HepG2 (cell line): Measurements from ENCODE around the gene RSAD1. TPM values are rescaled to one million over a fixed set of nuclear protein-coding genes. Genes with fewer than 3 reads are reported as not detected.

Source experiments
- BORCS8-MEF2B ChIP-seq: sonication (generic); formaldehyde crosslinking; IDR thresholded peaks from 2 replicates; pipeline ENCODE4 v1.8.0; 2022; ENCODE audit warnings: mild to moderate bottlenecking, missing genetic modification reagents
- DPF2 ChIP-seq: sonication (generic); formaldehyde crosslinking; IDR thresholded peaks from 2 replicates; pipeline ENCODE4 v1.4.0; 2020; ENCODE audit warnings: mild to moderate bottlenecking, low read depth, missing genetic modification reagents, borderline replicate concordance
- HIVEP1 ChIP-seq: sonication (generic); formaldehyde crosslinking; IDR thresholded peaks from 2 replicates; pipeline ENCODE4 v1.4.0; 2020; ENCODE audit warnings: mild to moderate bottlenecking, missing genetic modification reagents
- MED1 ChIP-seq: sonication (generic); formaldehyde crosslinking; IDR thresholded peaks from 2 replicates; pipeline ENCODE4 v1.4.0; 2020; ENCODE audit warnings: missing genetic modification reagents
- NFIC ChIP-seq: IDR thresholded peaks from 2 replicates; pipeline ENCODE4 v1.6.1; 2012; ENCODE audit warnings: mild to moderate bottlenecking, low read length, inconsistent platforms
- NRL ChIP-seq: sonication (generic); formaldehyde crosslinking; IDR thresholded peaks from 2 replicates; pipeline ENCODE4 v1.5.0; 2020; ENCODE audit warnings: missing genetic modification reagents, mild to moderate bottlenecking, moderate library complexity, borderline replicate concordance
- PAXIP1 ChIP-seq: sonication (generic); formaldehyde crosslinking; conservative IDR thresholded peaks from 2 replicates; pipeline ENCODE4 v1.4.0; 2020; ENCODE audit warnings: mild to moderate bottlenecking, missing genetic modification reagents, moderate library complexity
- SAP130 ChIP-seq: IDR thresholded peaks from 2 replicates; pipeline ENCODE4 v1.6.1; 2016; ENCODE audit warnings: low read depth
- SSRP1 ChIP-seq: IDR thresholded peaks from 2 replicates; pipeline ENCODE4 v1.6.1; 2016; ENCODE audit warnings: control low read depth
- TARDBP ChIP-seq: sonication (generic); formaldehyde crosslinking; IDR thresholded peaks from 2 replicates; pipeline ENCODE4 v1.8.0; 2022; ENCODE audit warnings: mild to moderate bottlenecking, missing genetic modification reagents
- TBP ChIP-seq: sonication (generic); formaldehyde crosslinking; IDR thresholded peaks from 2 replicates; pipeline ENCODE4 v1.5.0; 2020; ENCODE audit warnings: missing genetic modification reagents
- TFAP4 ChIP-seq: sonication (generic); IDR thresholded peaks from 2 replicates; pipeline ENCODE4 v1.6.1; 2016; ENCODE audit warnings: low read depth, borderline replicate concordance
- ZNF142 ChIP-seq: sonication (generic); formaldehyde crosslinking; IDR thresholded peaks from 2 replicates; pipeline ENCODE4 v1.4.0; 2020; ENCODE audit warnings: missing genetic modification reagents
- ZNF160 ChIP-seq: sonication (generic); formaldehyde crosslinking; IDR thresholded peaks from 2 replicates; pipeline ENCODE4 v1.8.0; 2022; ENCODE audit warnings: mild to moderate bottlenecking, inconsistent platforms, missing genetic modification reagents
- ZNF264 ChIP-seq: sonication (generic); formaldehyde crosslinking; IDR thresholded peaks from 2 replicates; pipeline ENCODE4 v1.4.0; 2020; ENCODE audit warnings: missing genetic modification reagents
- ZNF556 ChIP-seq: sonication (generic); formaldehyde crosslinking; IDR thresholded peaks from 2 replicates; pipeline ENCODE4 v1.4.0; 2020; ENCODE audit warnings: mild to moderate bottlenecking, missing genetic modification reagents, borderline replicate concordance
- ZNF557 ChIP-seq: sonication (generic); formaldehyde crosslinking; IDR thresholded peaks from 2 replicates; pipeline ENCODE4 v1.4.0; 2020; ENCODE audit warnings: missing genetic modification reagents
- ZNF569 ChIP-seq: sonication (generic); formaldehyde crosslinking; IDR thresholded peaks from 2 replicates; pipeline ENCODE4 v1.5.0; 2020; ENCODE audit warnings: mild to moderate bottlenecking, missing genetic modification reagents, moderate library complexity, borderline replicate concordance
- ZNF616 ChIP-seq: sonication (generic); formaldehyde crosslinking; IDR thresholded peaks from 2 replicates; pipeline ENCODE4 v1.5.0; 2020; ENCODE audit warnings: low read depth, mild to moderate bottlenecking, missing genetic modification reagents
- polyA plus RNA-seq, 8 experiments: library from polyadenylated mRNA; depleted of rRNA in 3 of 8; stranded (reverse) in 7 of 8; unstranded in 1 of 8; fragments of >200 nt; fragmentation: Illumina TruSeq in 4 of 8; extraction: Trizol in 4 of 8; gene quantifications; 2 replicates each; pipeline versions ENCODE4 v1.2.1 to v1.2.3, GENCODE V29; 2011 to 2016; ENCODE audit warnings: low read depth in 4 of 8, missing spikeins in 1 of 8, mixed read lengths in 1 of 8; ENCODE audit not compliant: insufficient read depth in 1 of 8
- total RNA-seq, 5 experiments: library from RNA; depleted of rRNA; stranded (reverse); fragments of >200 nt; fragmentation: Illumina TruSeq; extraction: Trizol; gene quantifications; 2 replicates each; pipeline ENCODE4 v1.2.3, GENCODE V29; 2016; ENCODE audit warnings: low read depth in 1 of 5

RSAD1 gene
- total and polyA plus RNA-seq, 2 of the 13 experiments (the other 11 are each of a cell fraction or from before 2014, with no cell fraction given): 22.7 to 27.7 TPM

GRCh38 chr17:50476545-50477315, 1.9 kb upstream of the RSAD1 start (continued):
- TF ChIP-seq SAP130 (CRISPR knock-in tag) (peak; percentile 83), BORCS8-MEF2B (CRISPR knock-in tag) (peak; percentile 33; the same call in 1 of the 2 replicates), PAXIP1 (CRISPR knock-in tag) (peak; percentile 52), MED1 (CRISPR knock-in tag) (peak; percentile 60; the same call in 1 of the 2 replicates), ZNF569 (CRISPR knock-in tag) (no peak), ZNF557 (no peak), ZNF556 (CRISPR knock-in tag) (no peak), SSRP1 (CRISPR knock-in tag) (peak; percentile 59; the same call in 1 of the 2 replicates), TBP (CRISPR knock-in tag) (0 out of 2 replicates have a peak, but pooled peaks have one; percentile 22), ZNF264 (0 out of 2 replicates have a peak, but pooled peaks have one; percentile 48), ZNF616 (no peak), TFAP4 (peak; percentile 78; the same call in 1 of the 2 replicates), DPF2 (0 out of 2 replicates have a peak, but pooled peaks have one; percentile 52), NFIC (no peak), TARDBP (CRISPR knock-in tag) (peak; percentile 31; the same call in 1 of the 2 replicates), ZNF142 (0 out of 2 replicates have a peak, but pooled peaks have one; percentile 35), HIVEP1 (CRISPR knock-in tag) (0 out of 2 replicates have a peak, but pooled peaks have one; percentile 16), NRL (CRISPR knock-in tag) (no peak), ZNF160 (CRISPR knock-in tag) (0 out of 2 replicates have a peak, but pooled peaks have one; percentile 28)
